Retinal pigment epithelial cell (primary cell): ENCODE data around the gene TNFSF15.

Source experiments
- DNase-seq: peaks from one replicate; pipeline ENCODE4 v3.0.0-alpha.2; 2010; ENCODE audit warnings: low read depth
- H3K4me3 ChIP-seq: 2 replicates; pipeline ENCODE4 v1.5.1; 2011; ENCODE audit warnings: mild to moderate bottlenecking, low read length, control low read depth, moderate library complexity
- CTCF ChIP-seq: conservative IDR thresholded peaks from 2 replicates; pipeline ENCODE4 v1.5.1; 2011; ENCODE audit warnings: low read depth, low read length, control low read depth, inconsistent platforms

The TNFSF15 gene

GRCh38 chr9:114779352-114779845 is 26.4 kb downstream of the TNFSF15 start:
- peak; percentile 95 for DNase-seq
- no peak for TF ChIP-seq CTCF
- H3K4me3 ChIP-seq, result no peak overlapping the region

- no peak for TF ChIP-seq CTCF
- DNase-seq, result no peak
- H3K4me3 ChIP-seq, result no peak overlapping the region
These were observed 27.8 kb downstream of the TNFSF15 start for GRCh38 chr9:114777821-114778609.

DNA sequence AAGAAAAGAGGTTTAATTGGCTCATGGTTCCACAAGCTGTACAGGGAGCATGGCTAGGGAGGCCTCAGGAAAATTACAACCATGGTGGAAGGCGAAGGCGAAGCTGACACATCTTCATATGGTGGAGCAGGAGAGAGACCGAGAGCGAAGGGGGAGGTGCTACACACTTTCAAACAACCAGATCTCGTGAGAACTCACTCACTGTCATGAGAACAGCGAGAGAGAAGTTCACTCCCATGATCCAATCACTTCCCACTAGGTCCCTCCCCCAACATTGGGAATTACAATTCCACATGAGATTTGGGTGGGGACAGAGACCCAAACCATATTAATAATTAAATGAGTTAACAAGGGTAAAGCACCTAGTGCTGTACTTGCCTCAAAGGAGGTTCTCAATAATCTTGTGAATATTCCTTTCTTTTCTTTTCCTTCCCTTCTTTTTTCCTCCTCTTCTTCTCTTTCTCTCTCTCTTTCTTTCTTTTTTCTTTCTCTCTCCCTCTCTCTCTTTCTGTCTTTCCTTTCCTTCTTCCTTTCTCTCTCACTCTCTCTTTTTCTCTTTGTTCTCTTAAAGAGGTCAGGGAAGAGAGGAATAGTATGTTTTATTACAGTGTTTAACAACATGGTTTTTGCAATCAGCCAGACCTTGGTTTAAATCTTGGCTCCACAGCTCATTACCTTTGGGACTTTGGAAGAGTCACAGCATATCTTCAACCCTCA is 29.0 kb downstream of the TNFSF15 start:
- H3K4me3 ChIP-seq, result no peak overlapping the region
- DNase-seq, result no peak
- no peak for TF ChIP-seq CTCF

- DNase-seq, result no peak
- no peak overlapping the region for H3K4me3 ChIP-seq
- no peak for TF ChIP-seq CTCF
These were observed 29.9 kb downstream of the TNFSF15 start for GRCh38 chr9:114775981-114776380.

DNA sequence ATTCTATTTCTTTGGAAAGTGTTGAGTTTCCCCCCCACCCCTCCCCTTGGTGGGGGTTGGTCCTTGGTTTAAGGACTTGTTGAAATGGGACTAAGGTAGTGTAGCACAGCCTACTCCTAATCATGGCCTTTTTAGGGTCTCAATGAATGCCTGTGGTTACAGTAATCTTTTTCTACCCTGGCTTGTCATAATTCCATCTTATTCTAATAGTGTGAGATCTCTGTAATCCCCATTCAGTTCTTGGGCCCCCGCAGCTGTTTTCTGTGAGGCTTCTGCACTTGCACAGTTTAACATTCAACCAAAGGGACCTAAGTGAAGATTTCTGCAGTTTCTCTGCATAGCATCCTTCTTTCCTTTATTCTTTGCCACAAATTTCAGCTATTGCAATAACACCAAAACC is 30.7 kb downstream of the TNFSF15 start:
- no peak for DNase-seq
- no peak overlapping the region for H3K4me3 ChIP-seq
- TF ChIP-seq CTCF, result no peak

DNA sequence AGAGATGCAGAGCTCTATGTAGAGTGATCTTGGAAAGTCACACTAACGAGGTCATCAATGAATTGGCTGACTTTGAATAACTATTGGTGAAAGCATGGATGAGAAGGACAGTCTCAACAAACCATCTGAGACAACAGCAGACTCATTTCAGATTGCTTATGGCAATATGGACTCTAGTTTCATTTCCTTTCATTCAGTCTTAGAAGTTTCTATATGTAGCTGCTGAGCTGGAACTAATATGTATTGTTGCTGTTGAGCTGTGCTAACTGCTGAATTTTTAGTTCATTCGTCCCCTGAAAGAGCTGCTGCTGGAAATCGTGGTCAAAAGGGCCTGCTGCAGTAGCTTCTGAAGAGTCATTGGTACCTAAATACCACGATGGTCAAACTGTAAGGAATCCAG is 31.3 kb downstream of the TNFSF15 start:
- TF ChIP-seq CTCF, result no peak
- DNase-seq, result no peak

More for the DNA sequence above, 31.3 kb downstream of the TNFSF15 start:
- H3K4me3 ChIP-seq, result no peak overlapping the region
